ENCODE results near the gene PRKCE.

Gene PRKCE

DNA sequence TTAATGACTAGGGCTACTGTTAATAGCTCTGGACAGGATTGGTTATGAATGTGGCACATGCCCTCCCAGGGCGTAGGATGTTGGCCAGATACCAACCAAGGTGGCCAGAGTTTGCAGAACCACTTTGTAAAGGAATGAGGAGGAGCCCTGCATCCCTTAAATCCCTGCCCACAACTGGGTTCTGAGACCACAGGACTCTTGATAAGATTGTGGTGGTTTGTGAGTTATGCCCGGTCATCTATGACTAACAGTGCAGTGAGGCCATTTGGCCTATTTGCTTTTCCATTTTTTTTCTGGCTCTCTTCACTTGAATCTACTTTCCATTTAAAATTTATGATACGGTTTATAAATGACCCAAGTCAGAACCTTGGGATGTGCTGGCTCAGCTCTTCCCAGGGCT lies 294.5 kb downstream of the PRKCE start:
- DNase-seq, result no peak

GRCh38 chr2:45950606-45951005 lies 299.1 kb downstream of the PRKCE start:
- DNase-seq, result no peak

DNA sequence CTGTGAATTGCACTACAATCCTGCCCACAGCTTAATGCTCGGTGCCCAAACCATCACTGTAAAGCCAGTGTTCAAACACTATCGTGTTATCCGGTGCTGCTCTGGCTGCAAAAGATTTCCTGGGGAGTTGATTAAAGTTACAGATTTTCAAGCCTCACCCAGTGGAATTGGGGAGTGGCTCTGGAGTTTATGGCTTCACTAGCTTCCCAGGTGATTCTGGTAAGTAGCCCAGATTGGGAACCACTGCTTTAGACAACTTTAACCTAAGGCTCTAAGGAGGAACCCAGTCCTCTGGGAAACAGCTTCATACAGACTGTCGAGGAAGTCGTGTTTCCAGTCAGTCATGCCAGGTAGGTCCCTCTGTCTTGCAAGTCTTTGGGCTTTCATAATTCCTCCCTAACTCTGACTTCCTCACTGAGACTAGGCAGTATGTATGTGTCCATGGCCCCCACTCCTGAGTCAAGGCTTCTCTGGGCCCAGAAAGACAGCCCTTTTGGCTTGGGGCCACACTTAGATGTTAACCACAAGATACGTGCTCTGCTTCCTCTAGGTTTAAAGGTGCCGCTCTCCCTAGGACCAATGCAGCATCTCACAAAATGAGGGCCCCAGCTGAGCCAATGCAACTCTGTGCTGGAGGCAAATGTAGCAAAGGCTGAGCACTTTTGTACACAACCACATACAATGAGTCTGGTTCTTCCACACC lies 299.7 kb downstream of the PRKCE start:
- no peak for DNase-seq

- no peak for DNase-seq
Observed at GRCh38 chr2:45952591-45952990, 301.1 kb downstream of the PRKCE start.

- no peak for DNase-seq
Observed at GRCh38 chr2:45953376-45954027, 302.0 kb downstream of the PRKCE start.

DNA sequence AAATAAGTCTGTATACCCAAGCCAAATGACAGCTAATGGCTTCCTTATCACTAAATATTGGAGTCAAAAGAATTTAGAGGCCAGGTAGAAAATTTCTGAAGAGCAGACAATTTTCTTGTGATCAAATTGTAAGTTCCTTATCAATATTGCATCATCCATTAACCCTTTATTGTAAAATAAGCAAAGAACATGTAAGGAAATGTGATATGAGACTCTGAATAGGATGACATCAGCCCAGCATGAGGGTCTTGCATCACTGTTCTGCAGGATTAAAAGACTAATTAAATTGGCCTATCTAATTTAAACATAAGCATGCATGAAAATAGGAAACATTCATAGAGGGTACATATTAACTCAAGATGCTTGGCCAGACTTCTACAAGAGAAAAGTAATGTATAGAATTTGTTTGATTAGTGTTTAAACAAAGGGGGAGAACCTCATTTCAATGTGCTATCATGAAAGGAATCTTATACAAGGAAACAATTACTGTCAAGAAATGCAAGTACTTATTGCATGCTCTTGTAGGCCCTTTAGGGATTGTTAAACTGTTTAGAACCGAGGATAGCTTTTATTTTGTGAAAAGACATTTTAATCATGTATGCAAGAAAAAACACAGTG lies 302.9 kb downstream of the PRKCE start:
- no peak for DNase-seq

GRCh38 chr2:45957533-45958227 lies 306.2 kb downstream of the PRKCE start:
- DNase-seq, result no peak

- no peak for DNase-seq
Observed at GRCh38 chr2:45960057-45960863, 308.8 kb downstream of the PRKCE start.

DNA sequence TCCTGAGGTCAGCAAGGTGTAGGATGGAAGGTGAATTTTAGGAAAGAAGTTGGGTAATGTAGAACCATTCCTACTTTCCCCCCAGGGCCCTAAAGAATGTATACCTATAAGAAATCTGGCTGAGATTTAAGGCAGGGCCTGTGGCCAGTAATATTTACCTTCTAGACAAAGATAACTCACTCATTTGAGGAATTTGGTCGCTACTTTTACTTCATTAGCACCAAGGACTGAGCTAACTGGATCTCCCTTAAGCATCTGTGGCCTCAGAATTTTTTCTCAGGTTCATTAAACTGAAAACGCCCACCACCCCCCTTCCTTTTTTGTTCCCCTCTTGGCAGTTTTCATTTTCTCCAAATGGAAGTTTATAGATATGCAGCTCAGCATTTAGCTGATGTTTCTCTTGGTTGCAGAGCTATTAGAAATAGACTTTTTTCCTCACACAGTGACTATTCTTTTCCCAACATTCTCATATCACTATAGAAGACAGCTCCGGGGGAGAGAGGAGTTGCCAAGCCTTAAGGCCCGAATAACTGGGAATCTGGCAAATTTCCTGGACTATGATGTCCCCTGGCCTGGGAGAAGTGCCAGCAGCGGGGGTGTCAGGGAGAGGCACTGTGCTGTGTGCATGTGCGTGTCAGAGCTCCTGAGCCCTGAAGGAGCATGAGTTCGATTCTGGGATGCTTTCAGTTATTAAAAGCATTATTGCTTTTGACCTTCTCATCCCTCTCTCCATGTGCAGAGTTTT lies 310.9 kb downstream of the PRKCE start:
- no peak for DNase-seq

DNA sequence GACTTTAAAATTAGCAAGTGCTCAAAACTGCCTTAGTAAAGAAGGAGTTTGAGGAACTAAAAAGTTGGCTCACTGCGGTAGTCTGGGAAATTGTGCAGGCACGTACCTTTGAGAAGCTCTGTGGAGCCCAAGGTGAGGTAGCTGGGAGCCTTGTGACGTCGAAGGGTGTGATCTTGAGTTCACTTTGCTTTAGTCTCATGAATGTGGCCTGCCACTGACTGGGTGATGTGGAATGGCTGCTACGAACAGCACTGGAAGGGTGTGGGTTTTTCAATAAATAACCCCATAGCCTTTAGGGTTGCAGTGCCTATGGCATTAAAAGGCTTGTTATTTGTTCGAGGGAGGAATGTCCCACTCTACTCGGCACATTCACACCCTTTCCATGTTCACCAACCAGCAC lies 312.3 kb downstream of the PRKCE start:
- no peak for DNase-seq

GRCh38 chr2:45964223-45964841 lies 312.9 kb downstream of the PRKCE start:
- no peak for DNase-seq

DNA sequence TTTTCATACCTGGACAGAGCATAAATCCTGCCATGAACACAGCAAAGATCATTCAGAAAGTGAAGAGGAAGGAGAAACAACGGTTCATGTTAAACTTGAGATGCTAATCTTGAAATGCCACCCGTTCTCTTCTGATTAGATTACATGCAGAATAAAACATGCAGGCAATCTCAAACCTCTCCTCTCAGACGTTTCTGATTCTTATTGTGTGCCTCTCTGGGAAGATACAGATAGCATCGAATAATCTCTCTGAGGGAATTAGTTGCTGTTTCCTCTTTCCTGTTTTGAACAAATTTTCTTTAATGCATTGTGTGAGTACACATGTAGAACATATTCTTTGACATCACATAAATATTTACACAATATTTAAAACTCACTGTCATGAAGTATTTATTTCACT lies 313.4 kb downstream of the PRKCE start:
- no peak for DNase-seq

DNA sequence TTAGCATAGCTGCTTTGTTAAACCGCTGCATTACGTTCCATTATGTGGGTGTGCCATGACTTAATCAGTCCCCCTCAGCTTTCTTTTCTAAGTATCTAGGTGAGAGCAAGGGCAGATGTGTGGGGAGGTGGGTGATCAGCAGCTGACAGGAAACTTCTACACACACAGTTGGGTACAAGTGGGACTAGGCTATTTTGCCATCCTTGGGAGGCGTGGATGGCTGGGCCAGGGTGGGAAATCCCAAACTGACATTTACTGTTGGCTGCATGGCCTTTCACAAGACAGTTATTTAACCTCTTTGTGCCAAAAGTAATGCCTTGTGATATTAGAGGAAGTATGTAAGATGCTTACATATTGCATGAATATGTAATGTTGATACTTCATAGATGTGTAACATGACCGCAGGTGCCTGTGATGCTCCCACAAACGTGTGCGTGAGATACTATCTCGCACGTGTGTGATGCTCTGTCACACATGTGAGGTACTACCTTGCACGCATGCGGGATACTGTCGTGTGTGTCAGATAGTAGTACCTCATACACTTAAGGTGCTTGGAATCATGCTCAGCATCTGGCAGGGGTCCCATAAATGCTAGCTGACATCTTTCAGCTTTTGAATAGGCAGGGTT lies 314.5 kb downstream of the PRKCE start:
- no peak for DNase-seq

- DNase-seq, result no peak
Observed at GRCh38 chr2:45968946-45969584, 317.6 kb downstream of the PRKCE start.

GRCh38 chr2:45973426-45973825 lies 322.0 kb downstream of the PRKCE start:
- no peak for DNase-seq

GRCh38 chr2:45974056-45974455 lies 322.6 kb downstream of the PRKCE start:
- no peak for DNase-seq

DNA sequence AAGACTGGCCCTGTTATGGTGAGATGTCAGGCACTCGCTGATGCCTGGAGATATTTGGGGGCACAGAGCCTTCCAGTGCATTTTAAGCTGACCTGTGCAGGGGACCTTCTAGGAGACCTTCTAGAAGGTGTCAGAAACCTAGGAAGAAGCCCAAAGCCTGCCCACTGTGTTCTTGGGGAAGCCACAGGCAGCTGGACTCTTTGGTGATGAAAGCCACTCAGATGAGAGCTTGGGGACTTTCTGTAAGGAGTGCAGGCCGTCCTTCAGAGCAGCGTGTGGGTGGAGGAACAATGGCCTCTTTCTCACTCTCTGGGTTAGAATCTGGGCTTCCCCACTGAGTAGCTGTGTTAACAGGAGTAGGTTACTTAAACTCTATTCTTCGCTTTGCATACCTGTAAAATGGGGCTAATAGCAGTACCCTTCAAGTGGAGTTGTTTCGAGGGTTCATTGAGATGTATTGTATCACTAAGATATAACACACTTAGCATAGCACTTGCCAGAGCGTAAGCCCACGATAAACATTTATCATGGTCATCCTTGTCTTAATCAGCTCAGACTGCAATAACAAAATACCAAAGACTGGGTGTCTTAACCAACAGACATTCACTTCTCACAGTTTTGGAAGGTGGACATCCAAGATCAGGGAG lies 323.4 kb downstream of the PRKCE start:
- DNase-seq, result no peak

- DNase-seq, result no peak
Observed at GRCh38 chr2:45975752-45976517, 324.5 kb downstream of the PRKCE start.

GRCh38 chr2:45978302-45978859 lies 326.9 kb downstream of the PRKCE start:
- DNase-seq, result no peak

Data from GF-D8 (cell line).